Measurements from ENCODE around the gene ZNF497.
"Not testable (repeated sequence)": the region's sequence is repeated elsewhere in the genome, so short reads cannot be mapped to it uniquely, and the experiment has no call there.

ZNF497 gene

DNA sequence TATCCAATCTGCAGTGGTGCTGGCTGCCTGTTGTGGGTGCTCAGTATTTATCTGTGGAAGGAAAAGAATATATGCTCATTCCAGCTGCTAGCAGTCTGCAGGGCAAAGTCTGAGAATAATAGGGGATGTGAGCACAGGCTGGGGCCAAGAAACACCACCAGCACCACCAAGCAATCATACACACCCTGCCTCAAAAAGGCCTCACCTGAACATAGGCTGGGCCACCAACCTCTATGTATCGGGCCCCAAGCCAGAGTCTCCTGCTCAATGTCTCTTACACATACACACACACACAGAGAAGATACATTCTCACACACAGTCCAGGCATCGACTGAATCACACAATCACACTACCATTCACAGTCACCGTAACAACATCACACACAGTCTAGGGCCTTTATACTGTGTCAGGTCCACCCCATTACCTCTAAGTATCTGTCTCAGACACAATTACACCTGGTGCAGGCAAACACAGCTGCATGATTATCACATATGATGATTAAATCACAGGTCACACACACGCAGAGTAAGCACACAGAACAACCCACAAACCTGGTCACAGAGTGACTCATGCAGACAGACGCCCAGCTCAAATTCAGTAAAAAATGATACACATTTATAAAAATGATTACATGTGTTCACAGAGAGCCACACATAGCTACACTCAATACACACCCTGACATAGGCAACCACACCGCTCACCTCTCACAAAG is 37.1 kb downstream of the ZNF497 start:
- no peak overlapping the region for H3K4me3 ChIP-seq (ENCODE audit: low read depth, low read length)
- TF ChIP-seq, protein P1, sequence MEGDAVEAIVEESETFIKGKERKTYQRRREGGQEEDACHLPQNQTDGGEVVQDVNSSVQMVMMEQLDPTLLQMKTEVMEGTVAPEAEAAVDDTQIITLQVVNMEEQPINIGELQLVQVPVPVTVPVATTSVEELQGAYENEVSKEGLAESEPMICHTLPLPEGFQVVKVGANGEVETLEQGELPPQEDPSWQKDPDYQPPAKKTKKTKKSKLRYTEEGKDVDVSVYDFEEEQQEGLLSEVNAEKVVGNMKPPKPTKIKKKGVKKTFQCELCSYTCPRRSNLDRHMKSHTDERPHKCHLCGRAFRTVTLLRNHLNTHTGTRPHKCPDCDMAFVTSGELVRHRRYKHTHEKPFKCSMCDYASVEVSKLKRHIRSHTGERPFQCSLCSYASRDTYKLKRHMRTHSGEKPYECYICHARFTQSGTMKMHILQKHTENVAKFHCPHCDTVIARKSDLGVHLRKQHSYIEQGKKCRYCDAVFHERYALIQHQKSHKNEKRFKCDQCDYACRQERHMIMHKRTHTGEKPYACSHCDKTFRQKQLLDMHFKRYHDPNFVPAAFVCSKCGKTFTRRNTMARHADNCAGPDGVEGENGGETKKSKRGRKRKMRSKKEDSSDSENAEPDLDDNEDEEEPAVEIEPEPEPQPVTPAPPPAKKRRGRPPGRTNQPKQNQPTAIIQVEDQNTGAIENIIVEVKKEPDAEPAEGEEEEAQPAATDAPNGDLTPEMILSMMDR (IDR thresholded peaks at IDR 0.05; ENCODE audit: borderline replicate concordance, insufficient read depth, low read depth, low read length), result no peak

DNA sequence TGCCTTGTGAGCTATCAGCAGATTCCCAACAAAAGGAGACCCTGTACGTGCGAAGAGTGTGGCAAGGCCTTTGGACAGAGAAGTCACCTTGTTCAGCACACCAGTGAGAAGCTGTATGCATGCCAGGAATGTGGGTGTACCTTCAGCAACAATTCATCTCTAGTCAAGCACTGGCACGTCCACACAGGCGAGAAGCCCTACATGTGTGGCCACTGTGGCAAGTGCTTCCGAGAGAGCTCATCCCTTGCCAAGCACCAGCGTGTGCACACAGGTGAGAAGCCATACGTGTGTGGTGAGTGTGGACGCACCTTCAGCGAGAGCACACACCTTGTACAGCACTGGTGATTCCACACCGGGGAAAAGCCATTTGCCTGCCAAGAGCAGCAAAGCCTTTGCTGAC is 43.3 kb downstream of the ZNF497 start:
- TF ChIP-seq, protein P1 (IDR thresholded peaks at IDR 0.05; ENCODE audit: borderline replicate concordance, insufficient read depth, low read depth, low read length), result no peak

DNA sequence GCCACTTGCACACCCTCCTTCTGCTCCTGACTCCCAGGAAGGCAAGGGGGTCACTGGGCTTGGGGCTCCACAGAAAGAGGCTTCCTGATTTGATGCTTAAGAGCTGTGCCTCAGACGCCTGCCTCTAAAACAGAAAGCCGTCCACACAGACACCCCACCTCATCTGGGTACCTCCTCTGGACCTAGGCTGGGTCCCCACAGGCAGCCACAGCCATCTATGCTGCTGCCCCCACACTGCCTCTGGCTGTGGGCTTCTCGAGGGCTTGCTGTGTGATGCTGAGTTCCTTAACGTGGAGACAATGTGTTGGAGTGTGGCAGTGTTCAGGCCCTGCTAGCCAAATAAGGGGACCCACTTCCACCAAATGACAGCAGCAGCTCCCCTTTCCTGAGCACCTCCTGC is 44.3 kb downstream of the ZNF497 start:
- no peak overlapping the region for H3K4me3 ChIP-seq (ENCODE audit: low read depth, low read length)
- TF ChIP-seq, protein P1 (IDR thresholded peaks at IDR 0.05; ENCODE audit: borderline replicate concordance, insufficient read depth, low read depth, low read length), result no peak

More for the DNA sequence above, 43.3 kb downstream of the ZNF497 start:
- no peak overlapping the region for H3K4me3 ChIP-seq (ENCODE audit: low read depth, low read length)

DNA sequence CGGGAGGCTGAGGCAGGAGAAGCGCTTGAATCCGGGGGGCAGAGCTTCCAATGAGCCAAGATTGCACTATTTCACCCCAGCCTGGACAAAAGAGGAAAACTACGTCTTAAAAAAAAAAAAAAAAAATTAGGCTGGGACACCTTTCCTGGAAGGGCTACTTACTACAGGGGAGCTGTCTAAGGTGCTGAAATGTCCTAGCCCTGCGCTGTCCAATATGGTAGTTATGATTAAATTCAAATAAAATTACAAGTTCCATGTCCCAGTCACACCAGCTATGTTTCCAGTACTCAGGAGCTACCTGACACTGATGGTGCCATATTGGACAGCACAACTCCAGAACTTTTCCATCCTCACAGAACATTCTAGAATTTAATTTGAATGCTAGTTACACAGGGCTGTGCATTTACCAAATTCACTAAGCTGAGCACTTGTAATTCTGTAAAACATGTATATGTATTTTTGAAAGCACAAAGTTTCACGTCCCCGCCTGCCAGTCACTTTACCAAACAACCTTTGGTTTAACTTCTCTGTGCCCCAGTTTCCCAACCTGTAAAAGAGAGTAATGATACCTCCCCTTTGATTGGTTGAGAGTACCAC is 45.0 kb downstream of the ZNF497 start:
- no peak overlapping the region for H3K4me3 ChIP-seq (ENCODE audit: low read depth, low read length)
- TF ChIP-seq, protein P1 (IDR thresholded peaks at IDR 0.05; ENCODE audit: borderline replicate concordance, insufficient read depth, low read depth, low read length), result no peak

DNA sequence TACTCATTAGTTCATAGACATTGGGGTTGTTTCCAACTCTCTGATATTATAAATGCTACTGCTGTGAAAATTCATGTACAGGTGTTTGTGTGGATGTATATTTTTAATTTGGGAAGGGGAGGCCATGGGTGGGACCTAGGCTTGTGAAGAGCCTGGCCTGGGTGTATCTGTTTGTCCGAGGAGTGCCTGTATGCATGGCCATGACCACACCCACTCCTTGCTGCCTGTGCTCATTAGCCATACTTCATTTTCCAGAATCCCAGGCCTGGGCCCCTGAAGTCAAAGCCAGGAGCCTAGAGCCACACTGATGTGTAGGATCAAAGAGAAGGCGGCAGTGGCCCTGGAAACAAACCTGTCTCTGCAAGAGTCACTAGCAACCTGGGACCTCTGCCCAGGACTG is 47.0 kb downstream of the ZNF497 start:
- no peak overlapping the region for H3K4me3 ChIP-seq (ENCODE audit: low read depth, low read length)
- TF ChIP-seq, protein P1 (IDR thresholded peaks at IDR 0.05; ENCODE audit: borderline replicate concordance, insufficient read depth, low read depth, low read length), result no peak

DNA sequence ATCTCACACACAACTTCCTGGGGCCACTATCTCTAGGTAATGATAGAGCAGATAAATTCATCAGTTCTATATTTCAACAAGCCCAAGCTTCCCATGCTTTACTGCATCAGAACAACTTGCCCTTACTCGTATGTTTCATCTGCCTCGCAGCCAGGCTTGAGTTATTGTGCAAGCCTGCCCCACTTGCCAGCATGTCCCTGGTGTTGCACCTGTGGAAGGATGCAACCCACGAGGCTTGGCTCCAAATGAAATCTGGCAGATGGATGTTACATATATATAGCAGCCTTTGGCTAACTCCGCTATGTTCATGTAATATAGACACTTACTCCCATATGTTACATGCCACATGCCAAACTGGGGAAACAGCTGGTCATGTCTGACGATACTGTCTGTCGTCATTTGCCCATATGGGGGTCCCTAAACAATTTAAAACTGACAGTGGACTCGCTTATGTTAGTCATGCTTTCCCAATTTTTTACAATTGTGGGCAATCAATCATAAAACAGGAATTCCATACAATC is 51.1 kb downstream of the ZNF497 start:
- TF ChIP-seq, protein P1 (IDR thresholded peaks at IDR 0.05; ENCODE audit: borderline replicate concordance, insufficient read depth, low read depth, low read length), result no peak
- no peak overlapping the region for H3K4me3 ChIP-seq (ENCODE audit: low read depth, low read length)

DNA sequence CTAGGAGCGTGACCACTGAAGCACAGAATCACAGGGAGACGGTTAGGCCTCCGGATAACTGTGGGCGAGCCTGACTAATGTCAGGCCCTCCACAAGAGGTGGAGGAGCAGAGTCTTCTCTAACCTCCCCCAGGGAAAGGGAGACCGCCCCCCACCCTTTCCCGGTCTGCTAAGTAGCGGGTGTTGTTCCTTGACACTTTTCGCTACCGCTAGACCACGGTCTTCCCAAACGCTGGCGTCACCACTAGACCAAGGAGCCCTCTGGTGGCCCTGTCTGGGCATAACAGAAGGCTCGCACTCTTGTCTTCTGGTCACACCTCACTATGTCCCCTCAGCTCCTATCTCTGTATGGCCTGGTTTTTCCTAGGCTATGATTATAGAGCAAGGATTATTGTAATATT is 51.9 kb downstream of the ZNF497 start:
- not testable (repeated sequence) for H3K4me3 ChIP-seq (ENCODE audit: low read depth, low read length)

All from GM12875 (cell line).